RWPE2 (cell line): ENCODE measurements around the gene PXDN.

ENCODE experiments used
- ATAC-seq: fragments of 200-7000 bp; cut with Tn5 transposase; 3 replicates; pipeline ENCODE4 v1.9.1; 2021; ENCODE audit warnings: low read depth
- DNase-seq: peaks from one replicate; pipeline ENCODE4 v3.0.0-alpha.2; 2020; ENCODE audit warnings: low spot score
- H3K27ac ChIP-seq: fragments of 450-650 bp; 2 replicates; pipeline ENCODE4 v1.5.1; 2017; ENCODE audit warnings: mild to moderate bottlenecking; ENCODE audit not compliant: poor library complexity, severe bottlenecking
- H3K27me3 ChIP-seq: fragments of 250-450 bp; sonication (Bioruptor Pico); 2 replicates; pipeline ENCODE4 v1.5.1; 2021; ENCODE audit warnings: mild to moderate bottlenecking, moderate library complexity; ENCODE audit not compliant: insufficient read depth, poor library complexity, severe bottlenecking
- H3K36me3 ChIP-seq: fragments of 250-450 bp; sonication (Bioruptor Pico); 2 replicates; pipeline ENCODE4 v1.5.1; 2020; ENCODE audit warnings: low read depth, mild to moderate bottlenecking, moderate library complexity
- H3K4me1 ChIP-seq: fragments of 250-450 bp; sonication (Bioruptor Pico); 2 replicates; pipeline ENCODE4 v1.5.1; 2021; ENCODE audit warnings: mild to moderate bottlenecking, moderate library complexity; ENCODE audit not compliant: insufficient read depth, poor library complexity, severe bottlenecking
- H3K4me3 ChIP-seq: fragments of 250-450 bp; sonication (Bioruptor Pico); 2 replicates; pipeline ENCODE4 v1.5.1; 2021; ENCODE audit warnings: mild to moderate bottlenecking, moderate library complexity; ENCODE audit not compliant: severe bottlenecking
- H3K9me3 ChIP-seq: fragments of 250-450 bp; sonication (Bioruptor Pico); 2 replicates; pipeline ENCODE4 v1.5.1; 2021; ENCODE audit warnings: mild to moderate bottlenecking, moderate library complexity; ENCODE audit not compliant: severe bottlenecking
- TF ChIP-seq, protein P1 (sequence below): fragments of 450-650 bp; IDR thresholded peaks from one replicate; pipeline ENCODE4 v1.5.1; 2017; ENCODE audit warnings: mild to moderate bottlenecking, moderate library complexity; ENCODE audit not compliant: poor library complexity, severe bottlenecking

The PXDN gene

DNA sequence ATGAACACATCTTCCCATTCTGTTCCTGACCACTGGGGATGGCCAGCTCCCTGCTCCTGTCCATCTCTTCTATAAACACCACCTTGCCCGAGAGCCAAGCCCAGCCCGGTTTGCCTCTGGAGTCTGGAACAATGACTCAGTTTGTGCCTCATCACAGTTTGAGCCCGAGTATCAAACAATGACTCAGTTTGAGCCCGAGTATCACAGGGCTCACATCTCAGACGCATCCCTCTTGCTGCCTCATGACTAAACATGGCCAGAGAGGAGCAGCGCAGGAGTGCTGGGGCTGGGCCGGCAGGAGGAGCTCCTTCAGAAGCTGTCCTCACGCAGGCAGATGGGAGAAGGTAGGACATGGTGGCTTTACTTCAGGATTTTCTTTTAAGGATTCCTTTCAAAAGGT lies 68.7 kb downstream of the PXDN start:
- Histone ChIP-seq H3K4me1 (peaks cover 9% of the 10 kb centered on the region), H3K27ac (peak overlapping the region; percentile 60), H3K27me3 (no peaks in the 10 kb centered on the region), H3K9me3 (no peaks in the 10 kb centered on the region), H3K4me3 (no peak overlapping the region), H3K36me3 (peaks cover 78% of the 10 kb centered on the region)
- peak; percentile 99 for ATAC-seq
- DNase-seq: peak; percentile 90
- TF ChIP-seq, protein P1, sequence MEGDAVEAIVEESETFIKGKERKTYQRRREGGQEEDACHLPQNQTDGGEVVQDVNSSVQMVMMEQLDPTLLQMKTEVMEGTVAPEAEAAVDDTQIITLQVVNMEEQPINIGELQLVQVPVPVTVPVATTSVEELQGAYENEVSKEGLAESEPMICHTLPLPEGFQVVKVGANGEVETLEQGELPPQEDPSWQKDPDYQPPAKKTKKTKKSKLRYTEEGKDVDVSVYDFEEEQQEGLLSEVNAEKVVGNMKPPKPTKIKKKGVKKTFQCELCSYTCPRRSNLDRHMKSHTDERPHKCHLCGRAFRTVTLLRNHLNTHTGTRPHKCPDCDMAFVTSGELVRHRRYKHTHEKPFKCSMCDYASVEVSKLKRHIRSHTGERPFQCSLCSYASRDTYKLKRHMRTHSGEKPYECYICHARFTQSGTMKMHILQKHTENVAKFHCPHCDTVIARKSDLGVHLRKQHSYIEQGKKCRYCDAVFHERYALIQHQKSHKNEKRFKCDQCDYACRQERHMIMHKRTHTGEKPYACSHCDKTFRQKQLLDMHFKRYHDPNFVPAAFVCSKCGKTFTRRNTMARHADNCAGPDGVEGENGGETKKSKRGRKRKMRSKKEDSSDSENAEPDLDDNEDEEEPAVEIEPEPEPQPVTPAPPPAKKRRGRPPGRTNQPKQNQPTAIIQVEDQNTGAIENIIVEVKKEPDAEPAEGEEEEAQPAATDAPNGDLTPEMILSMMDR: peak; percentile 83

GRCh38 chr2:1674766-1675397 lies 69.4 kb downstream of the PXDN start:
- TF ChIP-seq, protein P1: no peak
- H3K4me1 ChIP-seq: peaks cover 9% of the 10 kb centered on the region

GRCh38 chr2:1674276-1674675 lies 70.0 kb downstream of the PXDN start:
- no peak for DNase-seq
- no peaks in the 10 kb centered on the region for H3K9me3 ChIP-seq
- no peak overlapping the region for H3K27ac ChIP-seq
- peaks cover 9% of the 10 kb centered on the region for H3K4me1 ChIP-seq
- H3K36me3 ChIP-seq: peaks cover 92% of the 10 kb centered on the region
- no peaks in the 10 kb centered on the region for H3K27me3 ChIP-seq
- ATAC-seq: no peak
- TF ChIP-seq, protein P1: no peak
- no peak overlapping the region for H3K4me3 ChIP-seq

More at GRCh38 chr2:1674766-1675397, 69.4 kb downstream of the PXDN start:
- ATAC-seq (no peak), DNase-seq (no peak)
- Histone ChIP-seq H3K27me3 (no peaks in the 10 kb centered on the region), H3K27ac (peak overlapping the region; percentile 60), H3K36me3 (peaks cover 86% of the 10 kb centered on the region), H3K4me3 (no peak overlapping the region), H3K9me3 (no peaks in the 10 kb centered on the region)

GRCh38 chr2:1673160-1673944 lies 71.0 kb downstream of the PXDN start:
- no peak for ATAC-seq
- Histone ChIP-seq H3K4me1 (peaks cover 9% of the 10 kb centered on the region), H3K9me3 (no peaks in the 10 kb centered on the region), H3K27ac (no peak overlapping the region), H3K36me3 (peaks cover 91% of the 10 kb centered on the region), H3K4me3 (no peak overlapping the region), H3K27me3 (no peaks in the 10 kb centered on the region)
- TF ChIP-seq, protein P1: no peak
- DNase-seq: no peak

DNA sequence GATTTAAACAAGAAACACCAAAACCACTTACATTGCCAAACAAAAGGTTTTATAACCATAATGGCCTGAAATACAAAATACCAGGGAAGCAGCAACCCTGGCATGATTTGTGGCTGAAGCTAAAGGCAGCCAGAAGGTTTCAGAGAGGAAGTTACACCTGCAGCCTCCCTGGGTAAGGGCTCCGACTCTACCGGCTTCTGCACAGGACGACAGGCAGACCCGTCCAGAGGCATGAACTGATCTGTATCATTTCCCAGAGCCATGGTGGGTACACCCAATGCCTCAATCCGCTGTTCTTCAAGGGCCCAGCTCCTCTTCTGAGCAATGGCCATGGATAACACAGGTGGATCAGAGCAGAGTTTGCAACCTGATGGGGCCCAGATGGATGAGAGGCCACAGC lies 71.6 kb downstream of the PXDN start:
- ATAC-seq (no peak), DNase-seq (no peak)
- Histone ChIP-seq H3K9me3 (no peaks in the 10 kb centered on the region), H3K27ac (no peak overlapping the region), H3K36me3 (peaks cover 85% of the 10 kb centered on the region), H3K4me3 (no peak overlapping the region), H3K4me1 (peaks cover 9% of the 10 kb centered on the region), H3K27me3 (no peaks in the 10 kb centered on the region)
- TF ChIP-seq, protein P1: no peak
